HCT116 (cell line): Measurements from ENCODE around the gene TCAF2. TPM values are rescaled to one million over a fixed set of nuclear protein-coding genes. Genes with fewer than 3 reads are reported as not detected.
"Not testable (repeated sequence)": the region's sequence is repeated elsewhere in the genome, so short reads cannot be mapped to it uniquely, and the experiment has no call there.

Experiments
- ATAC-seq: fragments of 200-7000 bp; cut with Tn5 transposase; 2 replicates; pipeline ENCODE4 v1.9.1; 2020; ENCODE audit warnings: mild to moderate bottlenecking, moderate library complexity
- BruUV-seq: library from RNA; stranded (reverse); fragments of 400-500 nt; replicated peaks from 2 replicates; lab custom pipeline; 2021; lab: Mats Ljungman, UMichigan
- CTCF ChIA-PET: fragments of 300-600 bp; sonication (Branson Sonifier 250); formaldehyde crosslinking; loops from one replicate; lab custom pipeline; 2021; ENCODE audit warnings: antibody characterized with exemption; lab: Charles Lee
- POLR2A ChIA-PET: fragments of 300-600, 350-600 bp; sonication (Branson Sonifier 250); formaldehyde crosslinking; loops from one replicate; lab custom pipeline; 2021; ENCODE audit warnings: antibody characterized with exemption; lab: Charles Lee
- RAD21 ChIA-PET, 2 experiments: fragments of 300-600 bp; sonication (Branson Sonifier 250); formaldehyde crosslinking; loops; one replicate each; lab custom pipeline; 2023; ENCODE audit warnings: low total read pairs in 2 of 2; ENCODE audit not compliant: uncharacterized antibody in 2 of 2, unreplicated experiment in 2 of 2, low non-redundant PET in 1 of 2; lab: Charles Lee
- DNase-seq: peaks from one replicate; pipeline ENCODE4 v3.0.0-alpha.2; 2010; ENCODE audit warnings: low read depth, low spot score
- H2AFZ ChIP-seq: fragments of 200-600 bp; shearing (Covaris generic), sonication (generic); 2 replicates; pipeline ENCODE4 v1.6.1; 2017; ENCODE audit warnings: low read depth, mixed run types, mixed read lengths, antibody characterized with exemption, low read length; ENCODE audit not compliant: poor library complexity, severe bottlenecking
- H3K27ac ChIP-seq: 2 replicates; pipeline ENCODE4 v1.5.1; 2012; ENCODE audit warnings: low read depth, low read length
- H3K27me3 ChIP-seq: fragments of 200-600 bp; sonication (generic); 2 replicates; pipeline ENCODE4 v1.6.1; 2016; ENCODE audit warnings: mixed run types, low read length, mixed read lengths; ENCODE audit not compliant: insufficient read depth
- H3K36me3 ChIP-seq, 2 experiments: fragments of 200-500 bp in 1 of 2; fragments of 200-600 bp in 1 of 2; sonication (Bioruptor generic) in 1 of 2; sonication (generic) in 1 of 2; 2 replicates each; pipeline versions ENCODE4 v1.5.1 to v1.6.1; 2014 to 2016; ENCODE audit warnings: low read length in 2 of 2, inconsistent platforms in 1 of 2, mixed read lengths in 1 of 2, mixed run types in 1 of 2; ENCODE audit not compliant: insufficient read depth in 2 of 2, control insufficient read depth in 1 of 2
- H3K4me1 ChIP-seq, 2 experiments: fragments of 200-600 bp in 1 of 2; sonication (generic) in 1 of 2; 2 replicates each; pipeline versions ENCODE4 v1.5.1 to v1.6.1; 2012 to 2017; ENCODE audit warnings: low read length in 2 of 2, inconsistent platforms in 1 of 2, mild to moderate bottlenecking in 1 of 2, mixed read lengths in 1 of 2, mixed run types in 1 of 2, moderate library complexity in 1 of 2; ENCODE audit not compliant: insufficient read depth in 2 of 2, control insufficient read depth in 1 of 2
- H3K4me2 ChIP-seq: fragments of 200-600 bp; sonication (generic); 2 replicates; pipeline ENCODE4 v1.6.1; 2017; ENCODE audit warnings: mixed run types, low read length, mixed read lengths
- H3K4me3 ChIP-seq, 2 experiments: fragments of 200-600 bp in 1 of 2; sonication (generic) in 1 of 2; replicated peaks in 1 of 2; 2 replicates each; pipeline ENCODE4 v1.5.1; 2011 to 2016; ENCODE audit warnings: low read length in 2 of 2, control low read depth in 1 of 2, low read depth in 1 of 2, mild to moderate bottlenecking in 1 of 2, mixed read lengths in 1 of 2, mixed run types in 1 of 2
- H3K79me2 ChIP-seq: fragments of 200-600 bp; sonication (generic); 2 replicates; pipeline ENCODE4 v1.6.1; 2017; ENCODE audit warnings: mild to moderate bottlenecking, mixed run types, low read length, moderate library complexity, mixed read lengths; ENCODE audit not compliant: insufficient read depth
- H3K9ac ChIP-seq: fragments of 200-600 bp; sonication (generic); 2 replicates; pipeline ENCODE4 v1.6.1; 2016; ENCODE audit warnings: low read length, mixed read lengths
- H3K9me2 ChIP-seq: fragments of 200-600 bp; sonication (generic), shearing (Covaris generic); 2 replicates; pipeline ENCODE4 v1.6.1; 2017; ENCODE audit warnings: mixed run types, mild to moderate bottlenecking, moderate library complexity; ENCODE audit not compliant: insufficient read depth
- H3K9me3 ChIP-seq, 2 experiments: fragments of 200-500 bp in 1 of 2; fragments of 200-600 bp in 1 of 2; sonication (Bioruptor generic) in 1 of 2; sonication (generic) in 1 of 2; 2 replicates each; pipeline ENCODE4 v1.6.1; 2014 to 2017; ENCODE audit warnings: low read length in 2 of 2, mixed read lengths in 2 of 2, inconsistent platforms in 1 of 2, low read depth in 1 of 2, mild to moderate bottlenecking in 1 of 2, mixed run types in 1 of 2, moderate library complexity in 1 of 2; ENCODE audit not compliant: control insufficient read depth in 1 of 2, insufficient read depth in 1 of 2
- H4K20me1 ChIP-seq: fragments of 200-600 bp; sonication (generic), shearing (Covaris generic); 2 replicates; pipeline ENCODE4 v1.6.1; 2017; ENCODE audit warnings: mixed run types, mild to moderate bottlenecking, moderate library complexity; ENCODE audit not compliant: insufficient read depth
- intact Hi-C: fragments of 100-400 bp; cut with micrococcal nuclease; formaldehyde crosslinking; loops from 2 replicates; pipeline ENCODE4 v1.10.0; 2022
- total RNA-seq: library from RNA; stranded (reverse); gene quantifications from one replicate; pipeline ENCODE4 v1.2.1, GENCODE V29; 2021; ENCODE audit not compliant: unreplicated experiment

Gene TCAF2
- total RNA-seq, 1 experiment from 2014 or later: 1.3 TPM

- H3K9me2 ChIP-seq, CTCF ChIA-PET, H3K4me1 ChIP-seq, H3K9ac ChIP-seq, H3K27me3 ChIP-seq, H4K20me1 ChIP-seq, BruUV-seq, H3K36me3 ChIP-seq, POLR2A ChIA-PET, intact Hi-C loops, H3K27ac ChIP-seq, RAD21 ChIA-PET, H3K9me3 ChIP-seq, H3K79me2 ChIP-seq, H3K4me3 ChIP-seq, H3K4me2 ChIP-seq, H2AFZ ChIP-seq, DNase-seq: not testable (repeated sequence)
- 0 out of 2 replicates have a peak, but pooled peaks have one; percentile 38 for ATAC-seq
Observed at GRCh38 chr7:143632506-143632905, 11.7 kb downstream of the TCAF2 start.

DNA sequence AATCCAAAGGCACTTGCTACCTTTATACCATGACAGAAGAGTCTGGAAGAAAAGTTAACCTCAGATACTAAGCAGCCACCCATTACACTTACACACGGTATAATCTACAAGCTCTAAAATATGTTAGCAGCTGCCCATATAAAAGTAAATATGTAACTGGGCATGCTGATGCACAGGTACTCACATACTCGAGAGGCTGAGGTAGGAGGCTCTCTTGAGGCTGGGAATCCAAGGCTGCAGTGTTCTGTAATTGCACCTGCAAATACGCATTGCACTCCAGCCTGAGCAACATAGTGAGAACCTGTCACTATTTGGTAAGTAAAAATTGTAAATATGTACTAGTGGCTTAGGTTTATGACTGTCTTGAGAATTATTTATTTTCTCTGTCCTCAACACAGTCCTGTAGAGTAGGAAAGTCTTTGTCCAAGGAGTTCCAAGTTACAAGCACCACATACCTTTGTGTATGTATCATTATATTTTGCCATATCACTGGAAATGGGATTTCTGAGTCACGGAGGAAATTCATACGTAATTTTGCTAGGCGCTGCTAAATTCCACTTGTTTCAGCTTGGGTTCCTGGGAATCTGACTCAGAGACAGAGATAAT is 12.3 kb downstream of the TCAF2 start:
- H3K4me1 ChIP-seq, H3K27ac ChIP-seq, RAD21 ChIA-PET, H3K4me2 ChIP-seq, H3K9me2 ChIP-seq, H3K36me3 ChIP-seq, H3K9ac ChIP-seq, DNase-seq, H3K27me3 ChIP-seq, H3K9me3 ChIP-seq, H3K4me3 ChIP-seq, H2AFZ ChIP-seq, POLR2A ChIA-PET, intact Hi-C loops, CTCF ChIA-PET, BruUV-seq, H4K20me1 ChIP-seq, H3K79me2 ChIP-seq: not testable (repeated sequence)
- peak; percentile 55 for ATAC-seq

DNA sequence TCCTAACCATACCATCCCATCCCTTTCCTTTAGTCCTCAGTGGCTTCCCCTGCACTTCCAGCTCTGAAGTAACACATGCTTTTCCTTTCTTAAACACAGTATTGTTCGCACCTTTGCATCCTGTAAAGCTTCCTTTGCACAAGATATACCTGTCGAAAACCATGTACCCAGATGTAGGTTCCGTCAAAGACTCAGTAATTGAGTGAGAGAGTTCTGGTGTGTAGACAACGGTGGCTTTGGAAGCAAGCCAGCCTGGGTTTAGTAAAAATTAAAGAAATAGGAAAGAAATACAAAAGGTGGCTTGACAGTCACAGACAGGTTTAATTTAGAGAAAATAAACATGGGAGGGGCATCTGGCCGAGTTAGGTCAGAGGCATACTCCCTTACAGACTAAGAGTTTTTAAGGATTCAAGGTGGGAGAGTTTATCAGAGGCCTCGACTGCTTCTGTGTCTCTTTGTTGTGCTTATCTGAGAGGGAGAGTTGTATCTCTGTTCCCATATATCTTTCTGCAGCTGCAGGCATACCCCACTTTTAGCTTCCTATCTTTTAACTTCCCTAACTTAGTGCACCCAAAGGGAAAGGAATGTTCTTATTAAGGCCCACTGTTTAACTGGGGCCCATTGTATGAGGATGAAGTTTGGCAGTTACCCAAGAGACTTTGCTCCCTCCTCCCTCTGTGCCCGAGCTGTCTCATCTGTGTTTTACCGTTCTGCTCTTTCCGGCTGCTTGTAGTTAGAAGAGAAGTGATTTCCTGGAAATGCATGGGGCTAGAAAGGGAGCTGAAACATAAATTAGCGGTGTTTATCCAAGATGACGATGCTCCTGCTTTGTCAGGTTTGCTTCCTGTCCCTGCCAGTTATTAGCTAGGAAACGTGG is 14.8 kb downstream of the TCAF2 start:
- DNase-seq, H3K9me2 ChIP-seq, H3K9me3 ChIP-seq, POLR2A ChIA-PET, H3K4me2 ChIP-seq, intact Hi-C loops, CTCF ChIA-PET, H3K4me3 ChIP-seq, H3K79me2 ChIP-seq, H2AFZ ChIP-seq, H3K4me1 ChIP-seq, H3K27me3 ChIP-seq, H4K20me1 ChIP-seq, H3K36me3 ChIP-seq, H3K27ac ChIP-seq, H3K9ac ChIP-seq, BruUV-seq, ATAC-seq, RAD21 ChIA-PET: not testable (repeated sequence)

DNA sequence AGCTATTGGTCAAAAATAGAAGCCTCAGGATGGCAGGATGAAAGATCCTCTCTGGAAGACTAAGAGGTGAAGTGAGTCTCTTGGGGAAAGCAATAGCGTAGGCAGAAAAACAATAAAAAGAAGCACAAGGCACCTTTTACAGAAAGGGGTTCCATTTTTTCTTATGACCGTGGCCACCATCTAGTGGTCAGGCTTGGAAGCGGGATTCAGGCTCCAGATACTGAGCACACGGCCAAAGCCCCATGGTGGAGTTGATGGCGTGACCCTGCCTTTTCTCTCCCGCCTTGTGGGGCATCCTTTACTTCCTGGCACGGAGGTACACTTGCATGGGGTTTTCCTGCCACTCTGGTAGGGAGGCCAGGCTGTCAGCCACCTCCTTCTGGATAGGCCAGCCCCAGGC is 18.6 kb downstream of the TCAF2 start:
- H3K4me1 ChIP-seq, H2AFZ ChIP-seq, H3K9ac ChIP-seq, H3K4me2 ChIP-seq, H3K79me2 ChIP-seq, H3K4me3 ChIP-seq, CTCF ChIA-PET, H3K9me3 ChIP-seq, intact Hi-C loops, POLR2A ChIA-PET, H4K20me1 ChIP-seq, H3K36me3 ChIP-seq, DNase-seq, RAD21 ChIA-PET, BruUV-seq, H3K27me3 ChIP-seq, H3K9me2 ChIP-seq, H3K27ac ChIP-seq: not testable (repeated sequence)
- ATAC-seq: peak; percentile 92
